ENCODE measurements around the gene UBE2Z.

- no peak for TF ChIP-seq CTCF (IDR thresholded peaks at IDR 0.05; ENCODE audit: poor library complexity)
- TF ChIP-seq EZH2phosphoT487 (IDR thresholded peaks at IDR 0.05; ENCODE audit: low read depth, severe bottlenecking, unreplicated experiment): no peak
- no peak for TF ChIP-seq EZH2 (IDR thresholded peaks at IDR 0.05; ENCODE audit: borderline replicate concordance)
Measured at GRCh38 chr17:48927978-48928745, 20.0 kb downstream of the UBE2Z start.

Data from hepatocyte (in vitro differentiated cells).